HG03469 (cell line): ENCODE results near the gene KIZ.

Experiments used
- ATAC-seq: cut with Tn5 transposase; IDR thresholded peaks from one replicate; pipeline ENCODE4 v1.9.1; 2021; ENCODE audit warnings: mild to moderate bottlenecking, moderate library complexity, moderate number of reproducible peaks; ENCODE audit not compliant: unreplicated experiment

The KIZ gene

GRCh38 chr20:21125849-21126580, at the start of gene KIZ:
Gene KIZ, plus strand, starts transcription at chr20:21126082. Its CDS starts 34 bp downstream, at chr20:21126116.
- peak; percentile 92 for ATAC-seq

GRCh38 chr20:21077809-21078345, 48.0 kb upstream of the KIZ start:
- no peak for ATAC-seq

GRCh38 chr20:21082584-21082983, 43.3 kb upstream of the KIZ start:
- no peak for ATAC-seq

GRCh38 chr20:21083825-21084325, 42.0 kb upstream of the KIZ start:
- ATAC-seq: no peak

GRCh38 chr20:21087862-21088540, 37.9 kb upstream of the KIZ start:
- no peak for ATAC-seq

GRCh38 chr20:21089391-21089790, 36.5 kb upstream of the KIZ start:
- no peak for ATAC-seq

GRCh38 chr20:21090111-21090618, 35.7 kb upstream of the KIZ start:
- ATAC-seq: no peak

- ATAC-seq: no peak
Observed at GRCh38 chr20:21090721-21091120, 35.2 kb upstream of the KIZ start.

- ATAC-seq: no peak
Observed at GRCh38 chr20:21092806-21093205, 33.1 kb upstream of the KIZ start.

GRCh38 chr20:21096321-21097043, 29.4 kb upstream of the KIZ start:
- peak; percentile 57 for ATAC-seq

GRCh38 chr20:21099751-21100577, 25.9 kb upstream of the KIZ start:
- no peak for ATAC-seq

GRCh38 chr20:21100578-21101452, 25.1 kb upstream of the KIZ start:
- no peak for ATAC-seq

- no peak for ATAC-seq
Observed at GRCh38 chr20:21101453-21101931, 24.4 kb upstream of the KIZ start.

GRCh38 chr20:21101932-21102575, 23.8 kb upstream of the KIZ start:
- ATAC-seq: no peak

GRCh38 chr20:21102603-21103311, 23.1 kb upstream of the KIZ start:
- no peak for ATAC-seq

- ATAC-seq: no peak
Observed at GRCh38 chr20:21103582-21104465, 22.1 kb upstream of the KIZ start.

- no peak for ATAC-seq
Observed at GRCh38 chr20:21104466-21104761, 21.5 kb upstream of the KIZ start.
